ENCODE results near the gene NUDT6.

Gene NUDT6

DNA sequence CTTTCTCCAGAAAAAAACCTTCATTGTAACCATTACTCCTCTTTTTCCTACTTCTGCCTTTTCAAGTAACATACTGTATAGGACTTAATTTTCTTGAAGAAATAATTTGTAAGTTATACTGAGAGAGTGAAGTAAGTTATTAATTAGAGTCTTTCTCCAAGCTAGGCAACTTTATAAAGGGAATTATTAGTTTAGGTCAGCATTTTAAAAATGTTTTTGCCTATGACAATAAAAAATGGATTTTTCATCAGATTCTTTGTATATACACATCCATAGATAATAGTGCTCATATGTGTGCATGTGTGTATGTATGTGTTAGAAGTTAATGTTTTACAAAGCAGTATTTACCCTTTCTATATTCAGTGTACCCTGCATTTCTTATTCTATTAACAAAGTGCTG, 10.4 kb upstream of the NUDT6 start:
- no peak overlapping the region for H3K9ac ChIP-seq (ENCODE audit: low read depth, low read length)
- no peaks in the 10 kb centered on the region for H3K9me3 ChIP-seq (ENCODE audit: control insufficient read depth, insufficient read depth, low read length)
- H3K36me3 ChIP-seq (ENCODE audit: insufficient read depth, low read length) = peaks cover 4% of the 10 kb centered on the region
- no peaks in the 10 kb centered on the region for H3K4me1 ChIP-seq (ENCODE audit: insufficient read depth, low read length)

DNA sequence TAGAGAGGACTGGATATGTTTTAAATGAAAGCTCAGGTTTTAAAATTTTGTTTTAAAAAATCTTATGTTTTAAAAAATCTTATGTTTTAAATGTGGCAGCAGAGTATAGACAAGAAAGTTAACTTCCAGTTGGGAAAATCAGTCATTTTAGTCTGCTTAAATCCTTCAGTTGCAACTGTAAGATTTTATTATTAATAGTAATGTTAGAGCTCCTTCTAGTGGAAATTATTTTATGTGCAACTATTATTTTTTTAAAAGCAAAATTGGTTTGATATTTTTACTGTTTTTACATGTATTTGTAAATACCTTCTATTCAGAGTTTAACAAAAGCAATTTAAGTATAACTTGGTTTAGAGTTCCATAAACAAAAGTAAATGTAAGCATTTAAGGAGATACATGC, 8.5 kb upstream of the NUDT6 start:
- peaks cover 3% of the 10 kb centered on the region; the same call in 1 of the 2 replicates for H3K4me1 ChIP-seq (ENCODE audit: insufficient read depth, low read length)
- H3K9me3 ChIP-seq (ENCODE audit: control insufficient read depth, insufficient read depth, low read length) = no peaks in the 10 kb centered on the region
- H3K36me3 ChIP-seq (ENCODE audit: insufficient read depth, low read length) = peaks cover 4% of the 10 kb centered on the region
- no peak overlapping the region for H3K9ac ChIP-seq (ENCODE audit: low read depth, low read length)

DNA sequence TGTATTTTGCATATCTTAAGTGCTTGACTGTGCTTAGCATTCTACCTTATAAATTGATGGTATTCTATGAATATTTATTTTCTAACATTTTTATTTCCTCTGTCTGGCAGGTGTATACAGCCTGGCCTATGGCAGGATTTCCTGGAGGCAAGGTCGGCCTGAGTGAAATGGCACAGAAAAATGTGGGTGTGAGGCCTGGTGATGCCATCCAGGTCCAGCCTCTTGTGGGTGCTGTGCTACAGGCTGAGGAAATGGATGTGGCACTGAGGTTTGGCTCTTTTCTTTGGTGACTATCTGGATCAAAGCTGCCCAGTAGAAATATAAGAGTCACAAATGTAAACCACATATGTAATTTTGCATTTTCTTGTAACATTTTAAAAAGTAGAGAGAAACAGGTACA, 6.5 kb upstream of the NUDT6 start:
- Histone ChIP-seq H3K9me3 (ENCODE audit: control insufficient read depth, insufficient read depth, low read length) (no peaks in the 10 kb centered on the region), H3K4me1 (ENCODE audit: insufficient read depth, low read length) (peaks cover 3% of the 10 kb centered on the region), H3K9ac (ENCODE audit: low read depth, low read length) (no peak overlapping the region), H3K36me3 (ENCODE audit: insufficient read depth, low read length) (peaks cover under 1% of the 10 kb centered on the region)

DNA sequence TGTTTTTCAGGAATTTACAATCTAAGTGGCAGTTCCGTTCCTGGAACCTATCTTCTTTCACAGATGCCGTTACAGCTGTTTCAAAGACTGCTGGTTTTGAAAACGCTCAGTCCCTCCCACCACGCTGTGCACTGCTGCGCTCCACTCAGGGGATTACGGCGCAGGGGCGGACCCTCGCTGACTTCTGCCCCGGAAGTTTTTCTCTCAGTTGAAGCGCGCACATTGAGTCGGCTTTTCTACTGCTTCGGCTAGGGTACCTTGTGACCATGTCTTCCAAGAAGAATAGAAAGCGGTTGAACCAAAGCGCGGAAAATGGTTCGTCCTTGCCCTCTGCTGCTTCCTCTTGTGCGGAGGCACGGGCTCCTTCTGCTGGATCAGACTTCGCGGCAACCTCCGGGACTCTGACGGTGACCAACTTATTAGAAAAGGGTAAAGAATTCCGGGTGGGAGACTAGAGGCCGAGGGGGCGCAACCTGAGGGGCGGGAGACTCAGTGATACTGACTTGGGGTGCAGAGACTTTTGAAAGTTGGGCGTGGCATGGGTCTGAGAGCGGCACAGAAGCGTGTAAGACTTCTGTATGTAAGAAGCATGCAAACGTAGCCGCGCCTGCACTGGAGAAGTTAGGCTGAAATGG, 597 bp upstream of the NUDT6 start:
- Histone ChIP-seq H3K36me3 (ENCODE audit: insufficient read depth, low read length) (no peaks in the 10 kb centered on the region), H3K9ac (ENCODE audit: low read depth, low read length) (peak overlapping the region; percentile 91), H3K9me3 (ENCODE audit: control insufficient read depth, insufficient read depth, low read length) (no peaks in the 10 kb centered on the region), H3K4me1 (ENCODE audit: insufficient read depth, low read length) (peaks cover 8% of the 10 kb centered on the region)

DNA sequence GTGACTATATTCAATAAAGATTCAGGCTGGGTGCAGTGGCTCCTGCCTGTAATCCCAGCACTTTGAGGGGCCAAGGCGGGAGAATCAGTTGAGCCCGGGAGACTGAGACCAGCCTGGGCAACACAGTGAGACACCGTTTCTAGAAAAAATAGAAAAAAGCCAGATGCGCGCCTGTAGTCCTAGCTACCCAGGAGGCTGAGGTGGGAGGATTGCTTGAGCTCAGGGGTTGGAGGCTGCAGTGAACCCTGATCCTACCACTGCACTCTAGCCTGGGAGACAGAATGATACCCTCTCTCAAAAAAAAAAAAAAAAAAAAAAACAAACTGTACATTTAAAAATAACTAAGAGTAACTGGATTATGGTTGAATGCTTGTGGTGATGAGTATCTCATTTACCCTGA, 1.1 kb downstream of the NUDT6 start:
- Histone ChIP-seq H3K36me3 (ENCODE audit: insufficient read depth, low read length) (no peaks in the 10 kb centered on the region), H3K4me1 (ENCODE audit: insufficient read depth, low read length) (peaks cover 4% of the 10 kb centered on the region; the same call in 1 of the 2 replicates), H3K9me3 (ENCODE audit: control insufficient read depth, insufficient read depth, low read length) (no peaks in the 10 kb centered on the region), H3K9ac (ENCODE audit: low read depth, low read length) (peak overlapping the region; percentile 91; the same call in 1 of the 2 replicates)

DNA sequence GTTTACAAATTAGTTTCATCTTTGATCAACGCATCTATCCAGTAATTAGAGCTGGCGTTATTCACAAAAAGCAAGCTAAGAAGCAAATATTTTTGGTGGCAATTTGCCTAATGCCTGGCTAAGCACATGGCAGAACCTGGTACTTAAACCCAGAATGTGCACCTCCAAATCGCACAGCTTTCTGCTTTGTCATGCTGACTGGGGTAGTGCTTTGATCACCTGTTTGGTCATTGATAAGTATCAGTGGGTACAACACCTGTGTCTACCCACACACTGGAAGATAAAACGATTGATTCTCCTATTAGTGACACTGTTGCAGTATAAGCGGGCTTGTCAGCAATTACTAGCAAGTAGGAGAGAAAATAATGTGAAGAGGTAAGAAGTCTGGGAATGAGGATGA, 1.9 kb downstream of the NUDT6 start:
- Histone ChIP-seq H3K9me3 (ENCODE audit: control insufficient read depth, insufficient read depth, low read length) (no peaks in the 10 kb centered on the region), H3K4me1 (ENCODE audit: insufficient read depth, low read length) (peaks cover 4% of the 10 kb centered on the region; the same call in 1 of the 2 replicates), H3K36me3 (ENCODE audit: insufficient read depth, low read length) (no peaks in the 10 kb centered on the region), H3K9ac (ENCODE audit: low read depth, low read length) (no peak overlapping the region)

DNA sequence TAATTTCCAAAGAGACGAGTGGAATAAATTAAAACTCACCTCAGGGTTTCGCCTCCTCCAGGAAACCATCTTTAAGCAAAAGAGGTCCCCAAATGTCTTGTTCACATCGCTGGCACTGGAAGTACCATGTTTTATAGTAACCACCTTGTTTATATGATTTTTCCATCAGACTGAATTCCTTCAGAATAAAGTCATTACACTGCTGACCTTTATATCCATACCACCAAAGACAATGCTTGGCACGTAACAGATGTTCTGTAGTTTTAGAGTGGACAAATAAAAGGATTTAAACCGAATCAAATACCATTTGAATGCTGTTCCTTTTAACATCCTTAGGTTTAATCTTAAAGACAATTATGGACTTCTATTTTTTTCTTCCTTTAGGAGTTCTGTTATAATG, 4.7 kb downstream of the NUDT6 start:
- H3K36me3 ChIP-seq (ENCODE audit: insufficient read depth, low read length) = no peaks in the 10 kb centered on the region
- peaks cover 4% of the 10 kb centered on the region; the same call in 1 of the 2 replicates for H3K4me1 ChIP-seq (ENCODE audit: insufficient read depth, low read length)

DNA sequence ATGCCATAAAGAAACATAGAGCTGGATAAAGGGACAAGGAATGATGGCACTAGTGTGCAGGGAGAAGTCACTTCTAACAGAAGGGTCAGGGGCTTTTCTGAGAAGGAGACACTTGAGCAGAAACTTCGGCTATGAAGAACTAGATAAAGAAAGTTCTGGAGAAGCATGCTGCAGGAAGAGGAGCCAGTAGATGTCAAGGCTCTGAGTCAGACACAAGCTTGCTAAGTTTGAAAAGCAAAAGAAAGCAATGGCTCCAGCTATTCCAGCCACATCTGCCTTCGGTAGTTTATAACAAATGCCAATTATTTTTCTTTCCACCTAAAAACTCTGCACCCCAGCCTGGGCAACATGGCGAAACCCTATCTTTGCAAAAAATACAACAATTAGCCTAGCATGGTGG, 7.5 kb downstream of the NUDT6 start:
- no peaks in the 10 kb centered on the region; the same call in 1 of the 2 replicates for H3K36me3 ChIP-seq (ENCODE audit: insufficient read depth, low read length)
- no peak overlapping the region for H3K9ac ChIP-seq (ENCODE audit: low read depth, low read length)
- H3K9me3 ChIP-seq (ENCODE audit: control insufficient read depth, insufficient read depth, low read length) = no peaks in the 10 kb centered on the region
- H3K4me1 ChIP-seq (ENCODE audit: insufficient read depth, low read length) = no peaks in the 10 kb centered on the region

More for the DNA sequence above, 4.7 kb downstream of the NUDT6 start:
- H3K9me3 ChIP-seq (ENCODE audit: control insufficient read depth, insufficient read depth, low read length) = no peaks in the 10 kb centered on the region
- no peak overlapping the region for H3K9ac ChIP-seq (ENCODE audit: low read depth, low read length)

DNA sequence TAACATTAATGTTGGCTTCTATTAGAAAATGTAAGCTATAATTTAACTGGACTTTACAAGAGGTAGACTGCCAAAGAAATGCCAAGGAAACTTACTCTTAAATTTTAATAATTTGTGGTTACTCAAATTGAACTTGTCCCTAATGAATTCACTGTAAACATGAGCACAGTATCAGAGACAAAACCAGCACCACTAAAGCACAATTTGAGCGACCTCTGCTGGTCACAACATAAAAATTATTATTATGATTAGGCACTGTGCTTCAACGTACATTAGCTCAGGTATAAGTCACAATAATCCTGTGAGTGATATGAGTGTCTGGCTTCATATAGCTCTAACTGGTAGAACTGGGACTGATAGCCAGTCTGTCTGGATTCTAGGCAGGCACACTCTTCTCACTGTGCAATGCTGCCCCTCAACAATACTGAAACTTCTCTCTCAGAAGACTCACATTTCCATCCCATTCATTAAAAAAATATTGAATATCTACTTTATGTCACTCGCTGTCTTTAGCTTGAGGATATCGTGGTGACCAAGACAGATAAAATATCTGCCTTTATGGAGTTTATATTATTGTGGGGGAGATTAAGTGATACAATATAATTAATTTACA, 8.0 kb downstream of the NUDT6 start:
- Histone ChIP-seq H3K9me3 (ENCODE audit: control insufficient read depth, insufficient read depth, low read length) (no peaks in the 10 kb centered on the region), H3K4me1 (ENCODE audit: insufficient read depth, low read length) (0 out of 2 replicates have a peak, but pooled peaks cover 4% of the 10 kb centered on the region), H3K36me3 (ENCODE audit: insufficient read depth, low read length) (no peaks in the 10 kb centered on the region; the same call in 1 of the 2 replicates), H3K9ac (ENCODE audit: low read depth, low read length) (no peak overlapping the region)

DNA sequence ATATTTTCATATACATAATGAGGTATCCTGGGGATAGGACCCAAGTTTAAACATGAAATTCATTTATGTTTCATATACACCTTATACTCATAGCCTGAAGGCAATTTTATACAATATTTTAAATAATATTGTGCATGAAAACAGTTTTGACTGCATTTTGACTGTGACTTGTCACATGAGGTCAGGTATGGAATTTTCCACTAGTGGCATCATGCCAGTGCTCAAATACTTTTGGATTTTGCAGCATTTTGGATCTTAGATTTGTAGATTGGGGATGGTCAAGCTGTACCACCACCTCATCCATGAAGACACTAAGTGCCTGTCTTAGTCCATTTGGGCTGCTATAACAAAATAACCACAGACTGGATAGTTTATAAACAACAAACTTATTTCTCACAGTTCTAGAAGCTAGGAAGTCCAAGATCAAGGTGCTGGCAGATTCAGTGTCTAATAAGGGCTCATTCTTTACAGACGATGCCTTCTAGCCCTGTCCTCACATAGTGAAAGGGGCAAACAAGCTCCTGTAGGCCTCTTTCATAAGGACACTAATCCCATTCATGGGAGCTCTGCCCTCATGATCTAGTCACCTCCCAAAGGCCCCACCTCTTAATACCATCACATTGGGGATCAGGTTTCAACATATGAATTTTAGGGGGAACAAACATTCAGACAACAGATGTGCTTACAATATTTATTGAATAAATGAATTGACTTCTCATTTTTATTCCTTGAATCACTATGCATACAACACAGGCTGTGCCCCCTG, 9.4 kb downstream of the NUDT6 start:
- Histone ChIP-seq H3K36me3 (ENCODE audit: insufficient read depth, low read length) (no peaks in the 10 kb centered on the region; the same call in 1 of the 2 replicates), H3K4me1 (ENCODE audit: insufficient read depth, low read length) (0 out of 2 replicates have a peak, but pooled peaks cover 4% of the 10 kb centered on the region), H3K9me3 (ENCODE audit: control insufficient read depth, insufficient read depth, low read length) (no peaks in the 10 kb centered on the region), H3K9ac (ENCODE audit: low read depth, low read length) (no peak overlapping the region)

DNA sequence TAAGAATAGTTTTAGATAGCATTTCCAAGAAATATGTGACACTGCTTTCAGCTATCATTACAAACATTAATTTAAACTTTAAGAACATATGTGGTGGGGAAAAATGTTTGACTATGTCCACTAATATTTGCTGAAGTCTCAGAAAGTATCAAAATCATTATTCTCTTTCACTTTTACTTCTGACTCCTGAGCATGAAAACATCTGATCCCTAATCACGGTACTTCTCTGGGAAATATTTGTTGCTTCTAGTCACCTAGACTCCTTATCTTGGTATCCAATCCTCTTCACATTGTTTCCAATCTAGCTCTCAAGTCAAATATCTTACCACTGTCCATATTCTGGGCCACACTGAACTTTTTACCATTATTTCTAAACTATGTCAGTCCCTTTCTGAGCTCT, 10.8 kb downstream of the NUDT6 start:
- Histone ChIP-seq H3K4me1 (ENCODE audit: insufficient read depth, low read length) (peaks cover 4% of the 10 kb centered on the region; the same call in 1 of the 2 replicates), H3K9ac (ENCODE audit: low read depth, low read length) (no peak overlapping the region), H3K9me3 (ENCODE audit: control insufficient read depth, insufficient read depth, low read length) (no peaks in the 10 kb centered on the region), H3K36me3 (ENCODE audit: insufficient read depth, low read length) (no peaks in the 10 kb centered on the region; the same call in 1 of the 2 replicates)

DNA sequence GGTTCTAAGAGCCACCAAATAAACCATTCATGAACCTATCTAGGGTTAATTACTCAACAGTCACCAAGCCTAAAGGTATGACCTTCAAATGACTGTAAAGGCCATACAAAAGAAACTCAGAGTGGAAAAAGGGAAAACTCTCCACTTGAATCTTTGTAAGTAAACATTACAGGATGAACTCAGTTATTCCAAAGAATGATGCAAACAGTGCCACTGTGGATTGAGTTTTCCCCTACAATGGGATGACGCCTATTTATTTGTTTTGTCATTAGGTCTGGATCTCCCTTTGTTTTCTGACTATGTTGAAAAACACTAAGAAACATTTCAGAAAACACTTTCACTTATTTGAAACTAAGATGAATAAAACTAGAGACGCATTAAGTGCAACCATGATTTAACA, 12.7 kb downstream of the NUDT6 start:
- Histone ChIP-seq H3K9ac (ENCODE audit: low read depth, low read length) (no peak overlapping the region), H3K9me3 (ENCODE audit: control insufficient read depth, insufficient read depth, low read length) (no peaks in the 10 kb centered on the region), H3K36me3 (ENCODE audit: insufficient read depth, low read length) (no peaks in the 10 kb centered on the region; the same call in 1 of the 2 replicates), H3K4me1 (ENCODE audit: insufficient read depth, low read length) (peaks cover 4% of the 10 kb centered on the region; the same call in 1 of the 2 replicates)

DNA sequence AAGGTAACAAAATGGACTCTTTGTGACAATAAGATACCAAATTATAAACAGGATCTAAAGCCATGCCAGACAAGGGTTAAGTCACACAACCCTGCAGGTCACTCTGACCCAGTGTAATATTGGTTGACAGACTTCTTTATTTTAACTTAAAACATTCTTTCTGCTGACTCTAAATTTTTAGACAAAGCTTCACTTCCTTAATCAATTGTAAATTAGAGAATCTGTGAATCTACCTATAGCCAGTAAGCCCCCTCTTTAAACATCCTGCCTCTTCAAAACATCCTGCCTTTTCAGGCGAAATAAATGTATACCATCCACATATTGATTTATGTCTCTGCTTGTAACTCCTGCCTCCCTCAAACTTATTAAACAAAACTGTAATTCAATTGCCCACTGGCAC, 14.2 kb downstream of the NUDT6 start:
- peaks cover 4% of the 10 kb centered on the region; the same call in 1 of the 2 replicates for H3K4me1 ChIP-seq (ENCODE audit: insufficient read depth, low read length)
- no peaks in the 10 kb centered on the region for H3K9me3 ChIP-seq (ENCODE audit: control insufficient read depth, insufficient read depth, low read length)
- H3K36me3 ChIP-seq (ENCODE audit: insufficient read depth, low read length) = no peaks in the 10 kb centered on the region; the same call in 1 of the 2 replicates
- H3K9ac ChIP-seq (ENCODE audit: low read depth, low read length) = no peak overlapping the region

DNA sequence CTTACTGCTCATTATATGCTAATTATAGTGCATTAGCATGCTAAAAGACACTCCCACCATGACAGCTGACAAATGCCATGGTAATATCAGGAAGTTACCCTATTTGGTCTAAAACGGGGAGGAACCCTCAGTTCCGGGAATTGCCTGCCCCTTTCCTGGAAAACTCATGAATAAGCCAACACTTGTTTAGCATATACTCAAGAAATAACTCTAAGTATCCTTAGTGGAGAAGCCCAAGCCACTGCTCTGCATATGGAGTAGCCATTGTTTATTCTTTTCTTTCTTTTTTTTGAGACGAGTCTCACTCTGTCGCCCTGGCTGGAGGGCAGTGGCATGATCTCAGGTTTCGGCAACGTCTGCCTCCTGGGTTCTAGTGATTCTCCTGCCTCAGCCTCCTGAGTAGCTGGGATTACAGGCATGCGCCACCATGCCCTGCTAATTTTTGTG, 15.5 kb downstream of the NUDT6 start:
- peaks cover 4% of the 10 kb centered on the region; the same call in 1 of the 2 replicates for H3K4me1 ChIP-seq (ENCODE audit: insufficient read depth, low read length)
- H3K9me3 ChIP-seq (ENCODE audit: control insufficient read depth, insufficient read depth, low read length) = no peaks in the 10 kb centered on the region
- H3K9ac ChIP-seq (ENCODE audit: low read depth, low read length) = no peak overlapping the region
- H3K36me3 ChIP-seq (ENCODE audit: insufficient read depth, low read length) = no peaks in the 10 kb centered on the region; the same call in 1 of the 2 replicates
